Measurements from ENCODE around the gene CCND1.

GRCh38 chr11:69657456-69657910 lies 16.5 kb downstream of the CCND1 start:
- TF ChIP-seq POLR2A (IDR thresholded peaks at IDR 0.05): no peak
- no peak for TF ChIP-seq CTCF (IDR thresholded peaks at IDR 0.05)
